HG02759 (cell line): ENCODE measurements around the gene MAGEA3.
"Not testable (repeated sequence)": the region's sequence is repeated elsewhere in the genome, so short reads cannot be mapped to it uniquely, and the experiment has no call there.

Experiments used
- ATAC-seq: cut with Tn5 transposase; IDR thresholded peaks from one replicate; pipeline ENCODE4 v1.9.1; 2021; ENCODE audit warnings: mild to moderate bottlenecking, moderate library complexity; ENCODE audit not compliant: unreplicated experiment

MAGEA3 gene

GRCh38 chrX:152697952-152698931 is at the start of gene MAGEA3:
TSS of gene MAGEA3 (plus strand) at chrX:152698794. CDS start at chrX:152700833, 2,039 bp downstream.
- ATAC-seq: not testable (repeated sequence)

GRCh38 chrX:152652060-152652459 is 46.5 kb upstream of the MAGEA3 start:
- ATAC-seq: no peak

GRCh38 chrX:152652467-152652866 is 46.1 kb upstream of the MAGEA3 start:
- ATAC-seq: no peak

- no peak for ATAC-seq
These were observed 42.5 kb upstream of the MAGEA3 start for GRCh38 chrX:152656087-152656486.

- no peak for ATAC-seq
These were observed 41.7 kb upstream of the MAGEA3 start for GRCh38 chrX:152656890-152657289.

- ATAC-seq: no peak
These were observed 40.3 kb upstream of the MAGEA3 start for GRCh38 chrX:152658302-152658701.

- no peak for ATAC-seq
These were observed 35.5 kb upstream of the MAGEA3 start for GRCh38 chrX:152663086-152663485.

GRCh38 chrX:152674135-152674534 is 24.5 kb upstream of the MAGEA3 start:
- ATAC-seq: no peak

GRCh38 chrX:152674652-152675051 is 23.9 kb upstream of the MAGEA3 start:
- ATAC-seq: not testable (repeated sequence)

GRCh38 chrX:152681012-152681411 is 17.6 kb upstream of the MAGEA3 start:
- ATAC-seq: peak; percentile 76

- not testable (repeated sequence) for ATAC-seq
These were observed 1.8 kb downstream of the MAGEA3 start for GRCh38 chrX:152700390-152700789.

GRCh38 chrX:152706500-152706899 is 7.9 kb downstream of the MAGEA3 start:
- not testable (repeated sequence) for ATAC-seq

GRCh38 chrX:152709173-152709572 is 10.6 kb downstream of the MAGEA3 start, which contains the start of gene CSAG2:
TSS of gene CSAG2 (minus strand) at chrX:152709273. CDS start at chrX:152709112, 161 bp downstream.
- ATAC-seq: not testable (repeated sequence)

GRCh38 chrX:152713195-152713594 is 14.6 kb downstream of the MAGEA3 start:
- ATAC-seq: not testable (repeated sequence)

GRCh38 chrX:152713815-152714787 is 15.5 kb downstream of the MAGEA3 start, which contains the start of gene MAGEA2B:
TSS of gene MAGEA2B (plus strand) at chrX:152714628. CDS start at chrX:152717107, 2,479 bp downstream.
- not testable (repeated sequence) for ATAC-seq

GRCh38 chrX:152725409-152725808 is 26.8 kb downstream of the MAGEA3 start:
- no peak for ATAC-seq

GRCh38 chrX:152733261-152733975 is 34.8 kb downstream of the MAGEA3 start, which contains the start of the genes CSAG1 and MAGEA12:
TSS of gene CSAG1 (minus strand) at chrX:152733721. CDS start at chrX:152732460, 1,261 bp downstream.
TSS of gene MAGEA12 (plus strand) at chrX:152733757. CDS start at chrX:152736162, 2,405 bp downstream.
- ATAC-seq: no peak

- not testable (repeated sequence) for ATAC-seq
These were observed 35.7 kb downstream of the MAGEA3 start for GRCh38 chrX:152734143-152734858.

- ATAC-seq: no peak
These were observed 36.5 kb downstream of the MAGEA3 start for GRCh38 chrX:152735101-152735500.
